ENCODE measurements around the gene CAMKMT.
"Not testable (repeated sequence)": the region's sequence is repeated elsewhere in the genome, so short reads cannot be mapped to it uniquely, and the experiment has no call there.

Gene CAMKMT

GRCh38 chr2:44550561-44550960, 188.8 kb downstream of the CAMKMT start:
- DNase-seq (ENCODE audit: low read depth in 2 of 2) = no peak

GRCh38 chr2:44551497-44551896, 189.8 kb downstream of the CAMKMT start:
- no peak for DNase-seq (ENCODE audit: low read depth in 2 of 2)

GRCh38 chr2:44553456-44553855, 191.7 kb downstream of the CAMKMT start:
- no peak for DNase-seq (ENCODE audit: low read depth in 2 of 2)

GRCh38 chr2:44555700-44556099, 194.0 kb downstream of the CAMKMT start:
- DNase-seq (ENCODE audit: low read depth in 2 of 2) = no peak

- DNase-seq (ENCODE audit: low read depth in 2 of 2) = no peak
Measured at GRCh38 chr2:44559108-44559507, 197.4 kb downstream of the CAMKMT start.

- DNase-seq (ENCODE audit: low read depth in 2 of 2) = no peak
Measured at GRCh38 chr2:44560352-44560751, 198.6 kb downstream of the CAMKMT start.

GRCh38 chr2:44560941-44561340, 199.2 kb downstream of the CAMKMT start:
- no peak for DNase-seq (ENCODE audit: low read depth in 2 of 2)

- no peak for DNase-seq (ENCODE audit: low read depth in 2 of 2)
Measured at GRCh38 chr2:44562737-44563136, 201.0 kb downstream of the CAMKMT start.

- no peak for DNase-seq (ENCODE audit: low read depth in 2 of 2)
Measured at GRCh38 chr2:44564752-44565151, 203.0 kb downstream of the CAMKMT start.

GRCh38 chr2:44566059-44566458, 204.3 kb downstream of the CAMKMT start:
- no peak for DNase-seq (ENCODE audit: low read depth in 2 of 2)

- DNase-seq (ENCODE audit: low read depth in 2 of 2) = no peak
Measured at GRCh38 chr2:44569491-44569890, 207.7 kb downstream of the CAMKMT start.

- DNase-seq (ENCODE audit: low read depth in 2 of 2) = no peak
Measured at GRCh38 chr2:44570271-44570670, 208.5 kb downstream of the CAMKMT start.

GRCh38 chr2:44570777-44571176, 209.0 kb downstream of the CAMKMT start:
- DNase-seq (ENCODE audit: low read depth in 2 of 2) = no peak

GRCh38 chr2:44572196-44572900, 210.6 kb downstream of the CAMKMT start:
- no peak for DNase-seq (ENCODE audit: low read depth in 2 of 2)

GRCh38 chr2:44573996-44574395, 212.2 kb downstream of the CAMKMT start:
- DNase-seq (ENCODE audit: low read depth in 2 of 2) = no peak

- no peak for DNase-seq (ENCODE audit: low read depth in 2 of 2)
Measured at GRCh38 chr2:44578471-44579093, 216.8 kb downstream of the CAMKMT start.

GRCh38 chr2:44579115-44579836, 217.5 kb downstream of the CAMKMT start:
- no peak for DNase-seq (ENCODE audit: low read depth in 2 of 2)

GRCh38 chr2:44579837-44580230, 218.1 kb downstream of the CAMKMT start:
- DNase-seq (ENCODE audit: low read depth in 2 of 2) = no peak

- no peak for DNase-seq (ENCODE audit: low read depth in 2 of 2)
Measured at GRCh38 chr2:44580875-44581515, 219.2 kb downstream of the CAMKMT start.

- no peak for DNase-seq (ENCODE audit: low read depth in 2 of 2)
Measured at GRCh38 chr2:44582363-44583008, 220.7 kb downstream of the CAMKMT start.

- not testable (repeated sequence) for DNase-seq (ENCODE audit: low read depth in 2 of 2)
Measured at GRCh38 chr2:44595615-44596014, 233.9 kb downstream of the CAMKMT start.

Data from stimulated activated CD8-positive, alpha-beta memory T cell treated with anti-CD3 and anti-CD28 coated beads, Interleukin-7, amount 100 ng/mL, for 4 hours (primary cell).